Mucosa of rectum (tissue), 2 donors: Measurements from ENCODE around the gene TOM1L2.
"Not testable (repeated sequence)": the region's sequence is repeated elsewhere in the genome, so short reads cannot be mapped to it uniquely, and the experiment has no call there.

ENCODE experiments used
- H3K27ac ChIP-seq, 2 donors: one replicate each; pipeline ENCODE4 v1.7.0; 2013; ENCODE audit warnings: inconsistent platforms in 2 of 2, low read depth in 2 of 2, low read length in 2 of 2
- H3K27me3 ChIP-seq, 2 donors: one replicate each; pipeline ENCODE4 v1.7.0; 2013; ENCODE audit warnings: low read length in 2 of 2; ENCODE audit not compliant: control insufficient read depth in 2 of 2, insufficient read depth in 2 of 2
- H3K36me3 ChIP-seq, 2 donors: one replicate each; pipeline ENCODE4 v1.7.0; 2013; ENCODE audit warnings: low read length in 2 of 2; ENCODE audit not compliant: control insufficient read depth in 2 of 2, insufficient read depth in 2 of 2
- H3K4me1 ChIP-seq, 2 donors: one replicate each; pipeline ENCODE4 v1.7.0; 2013; ENCODE audit warnings: low read length in 2 of 2, mild to moderate bottlenecking in 1 of 2; ENCODE audit not compliant: control insufficient read depth in 2 of 2, insufficient read depth in 2 of 2
- H3K4me3 ChIP-seq, 2 donors: one replicate each; pipeline ENCODE4 v1.7.0; 2013; ENCODE audit warnings: low read length in 2 of 2
- H3K9ac ChIP-seq, 2 donors: one replicate each; pipeline ENCODE4 v1.7.0; 2013; ENCODE audit warnings: low read length in 2 of 2, low read depth in 1 of 2, mild to moderate bottlenecking in 1 of 2
- H3K9me3 ChIP-seq, 2 donors: one replicate each; pipeline ENCODE4 v1.7.0; 2013; ENCODE audit warnings: low read length in 2 of 2; ENCODE audit not compliant: control insufficient read depth in 2 of 2
- donor health status: healthy.
- donor health status: Normal muscosa, but diverticular disease.

The TOM1L2 gene

GRCh38 chr17:17812211-17813054 lies 159.8 kb downstream of the TOM1L2 start:
- H3K9me3 ChIP-seq: no peaks in the 10 kb centered on the region
- peak overlapping the region in 1 of 2 donors; percentile 4 for H3K27ac ChIP-seq
- H3K9ac ChIP-seq: no peak overlapping the region
- no peaks in the 10 kb centered on the region for H3K27me3 ChIP-seq
- H3K4me1 ChIP-seq: peaks cover 0 to 3% of the 10 kb centered on the region in 2 donors
- H3K4me3 ChIP-seq: no peak overlapping the region
- peaks cover 36 to 46% of the 10 kb centered on the region in 2 donors for H3K36me3 ChIP-seq

GRCh38 chr17:17811381-17812210 lies 160.6 kb downstream of the TOM1L2 start:
- Histone ChIP-seq H3K4me1 (peaks cover 0 to 3% of the 10 kb centered on the region in 2 donors), H3K36me3 (peaks cover 30 to 38% of the 10 kb centered on the region in 2 donors), H3K9ac (no peak overlapping the region), H3K9me3 (no peaks in the 10 kb centered on the region), H3K27me3 (no peaks in the 10 kb centered on the region), H3K4me3 (no peak overlapping the region), H3K27ac (no peak overlapping the region)

- H3K27me3 ChIP-seq: no peaks in the 10 kb centered on the region
- H3K4me3 ChIP-seq: no peak overlapping the region
- no peaks in the 10 kb centered on the region for H3K9me3 ChIP-seq
- peaks cover 28 to 38% of the 10 kb centered on the region in 2 donors for H3K36me3 ChIP-seq
- H3K9ac ChIP-seq: no peak overlapping the region
- peaks cover 0 to 3% of the 10 kb centered on the region in 2 donors for H3K4me1 ChIP-seq
- peak overlapping the region in 1 of 2 donors; percentile 43 for H3K27ac ChIP-seq
Observed at GRCh38 chr17:17810895-17811248, 161.3 kb downstream of the TOM1L2 start.

- no peak overlapping the region for H3K9ac ChIP-seq
- peaks cover 0 to 3% of the 10 kb centered on the region in 2 donors for H3K4me1 ChIP-seq
- no peak overlapping the region for H3K4me3 ChIP-seq
- H3K9me3 ChIP-seq: no peaks in the 10 kb centered on the region
- peak overlapping the region in 1 of 2 donors; percentile 43 for H3K27ac ChIP-seq
- H3K27me3 ChIP-seq: no peaks in the 10 kb centered on the region
- peaks cover 25 to 34% of the 10 kb centered on the region in 2 donors for H3K36me3 ChIP-seq
Observed at GRCh38 chr17:17810084-17810894, 161.9 kb downstream of the TOM1L2 start.

- Histone ChIP-seq H3K36me3 (peaks cover 20 to 27% of the 10 kb centered on the region in 2 donors), H3K4me1 (peaks cover 0 to 3% of the 10 kb centered on the region in 2 donors), H3K27ac (no peak overlapping the region), H3K4me3 (no peak overlapping the region), H3K9me3 (no peaks in the 10 kb centered on the region), H3K9ac (no peak overlapping the region), H3K27me3 (no peaks in the 10 kb centered on the region)
Observed at GRCh38 chr17:17809531-17810083, 162.6 kb downstream of the TOM1L2 start.

- Histone ChIP-seq H3K27me3 (no peaks in the 10 kb centered on the region), H3K4me3 (no peak overlapping the region), H3K9ac (no peak overlapping the region), H3K4me1 (peaks cover 0 to 3% of the 10 kb centered on the region in 2 donors), H3K9me3 (no peaks in the 10 kb centered on the region), H3K27ac (no peak overlapping the region), H3K36me3 (peaks cover 13 to 28% of the 10 kb centered on the region in 2 donors)
Observed at GRCh38 chr17:17808706-17809432, 163.3 kb downstream of the TOM1L2 start.

GRCh38 chr17:17808200-17808599 lies 164.0 kb downstream of the TOM1L2 start:
- H3K27ac ChIP-seq, H3K4me3 ChIP-seq, H3K27me3 ChIP-seq, H3K4me1 ChIP-seq, H3K9ac ChIP-seq, H3K9me3 ChIP-seq: not testable (repeated sequence)
- H3K36me3 ChIP-seq: peaks cover 13 to 32% of the 10 kb centered on the region in 2 donors

GRCh38 chr17:17807440-17807839 lies 164.8 kb downstream of the TOM1L2 start:
- Histone ChIP-seq H3K9me3 (no peaks in the 10 kb centered on the region), H3K4me3 (no peak overlapping the region), H3K27ac (no peak overlapping the region), H3K27me3 (no peaks in the 10 kb centered on the region), H3K4me1 (peaks cover 0 to 3% of the 10 kb centered on the region in 2 donors), H3K9ac (no peak overlapping the region), H3K36me3 (peaks cover 7 to 26% of the 10 kb centered on the region in 2 donors)

GRCh38 chr17:17806611-17807274 lies 165.5 kb downstream of the TOM1L2 start:
- Histone ChIP-seq H3K36me3 (peaks cover 5 to 25% of the 10 kb centered on the region in 2 donors), H3K4me3 (no peak overlapping the region), H3K27me3 (no peaks in the 10 kb centered on the region), H3K4me1 (peaks cover 0 to 3% of the 10 kb centered on the region in 2 donors), H3K9ac (no peak overlapping the region), H3K27ac (no peak overlapping the region), H3K9me3 (no peaks in the 10 kb centered on the region)
